Medulla oblongata (tissue), 1 donor: ENCODE data around the gene UBFD1.
"Not testable (repeated sequence)": the region's sequence is repeated elsewhere in the genome, so short reads cannot be mapped to it uniquely, and the experiment has no call there.

ENCODE experiments used
- DNase-seq: peaks from one replicate; pipeline ENCODE4 v3.0.0-alpha.2; 2015; ENCODE audit errors: extremely low spot score

The UBFD1 gene

DNA sequence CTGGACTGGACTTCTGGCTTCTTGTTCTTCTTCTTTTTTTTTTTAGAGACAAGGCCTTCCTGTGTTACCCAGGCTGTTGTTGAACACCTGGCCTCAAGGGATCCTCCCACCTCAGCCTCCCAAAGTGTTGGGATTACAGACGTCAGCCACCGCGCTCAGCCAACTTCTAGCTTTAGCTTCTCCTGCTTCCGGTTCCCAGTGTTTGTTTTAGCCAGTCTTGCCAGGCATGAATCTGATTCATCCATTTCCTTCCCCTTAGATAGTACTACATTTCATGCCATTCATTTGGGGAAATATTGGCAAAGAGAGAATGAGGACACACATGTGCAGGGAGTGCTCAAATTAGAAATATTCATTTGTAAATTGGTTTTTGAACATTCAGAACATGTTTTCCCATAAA, 50.7 kb downstream of the UBFD1 start:
- no peak for DNase-seq

DNA sequence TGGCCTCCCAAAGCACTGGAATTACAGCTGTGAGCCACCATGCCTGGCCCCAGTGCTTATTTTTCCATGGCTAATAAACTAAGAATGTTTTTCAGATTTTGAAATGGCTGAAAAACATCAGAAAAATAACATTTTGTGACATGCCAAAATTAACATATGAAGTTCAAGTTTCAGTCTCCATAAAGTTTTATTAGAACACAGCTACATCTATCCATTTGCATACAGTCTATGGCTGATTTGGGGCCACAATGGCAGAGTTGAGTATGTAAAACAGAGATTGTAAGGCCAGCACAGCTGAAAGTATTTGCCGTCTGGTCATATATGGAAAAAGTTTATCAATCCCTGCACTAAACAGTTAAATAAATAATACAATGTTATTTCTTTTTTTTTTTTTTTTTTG, 52.4 kb downstream of the UBFD1 start:
- no peak for DNase-seq

DNA sequence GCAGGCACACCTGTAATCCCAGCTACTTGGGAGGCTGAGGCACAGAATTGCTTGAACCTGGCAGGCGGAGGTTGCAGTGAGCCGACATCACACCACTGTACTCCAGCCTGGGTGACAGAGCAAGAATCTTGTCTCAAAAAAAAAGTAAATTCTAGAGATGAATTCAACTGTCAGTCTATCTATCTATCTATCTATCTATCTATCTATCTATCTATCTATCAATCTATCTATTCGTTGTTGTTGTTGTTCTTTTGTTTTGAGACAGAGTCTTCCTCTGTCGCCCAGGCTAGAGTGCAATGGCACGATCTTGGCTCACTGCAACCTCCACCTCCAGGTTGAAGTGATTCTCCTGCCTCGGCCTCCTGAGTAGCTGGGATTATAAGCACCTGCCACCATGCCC, 53.4 kb downstream of the UBFD1 start:
- not testable (repeated sequence) for DNase-seq

DNA sequence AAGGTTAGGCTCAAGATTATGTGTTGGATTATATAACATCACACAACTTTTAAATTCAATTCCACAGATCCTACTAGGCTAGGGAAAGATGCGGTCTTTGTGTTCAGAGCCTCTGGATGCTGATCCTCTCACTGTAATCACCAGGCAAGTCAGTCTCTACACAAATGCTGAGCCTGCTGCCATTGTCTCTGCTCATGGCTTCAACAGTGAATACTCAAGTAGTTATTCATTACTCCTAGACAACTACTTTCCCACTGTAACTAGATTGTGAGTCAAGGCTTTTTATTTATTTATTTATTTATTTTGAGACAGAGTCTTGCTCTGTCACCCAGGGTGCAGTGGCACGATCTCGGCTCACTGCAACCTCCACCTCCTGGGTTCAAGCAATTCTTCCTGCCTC, 54.4 kb downstream of the UBFD1 start:
- DNase-seq: no peak

DNA sequence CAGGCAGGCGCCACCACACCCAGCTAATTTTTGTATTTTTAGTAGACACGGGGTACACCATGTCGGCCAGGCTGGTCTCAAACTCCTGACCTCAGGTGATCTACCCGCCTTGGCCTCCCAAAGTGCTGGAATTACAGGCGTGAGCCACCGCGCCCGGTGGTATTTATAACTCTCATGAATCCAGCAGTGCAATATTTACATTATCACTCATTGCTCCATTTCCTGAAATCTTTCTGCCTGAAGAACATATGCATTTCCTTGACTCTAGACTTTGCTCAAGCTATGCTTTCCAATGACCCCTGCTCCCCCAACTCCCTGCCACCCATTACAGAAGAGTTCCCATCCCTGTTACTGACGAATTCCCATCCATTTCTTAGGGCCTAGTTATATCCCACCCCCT, 58.3 kb downstream of the UBFD1 start:
- DNase-seq: no peak
